ENCODE data around the gene MCM3. TPM values are rescaled to one million over a fixed set of nuclear protein-coding genes. Genes with fewer than 3 reads are reported as not detected.
A peak's percentile ranks its signal among the peaks of the same experiment; 100 is the strongest.

MCM3 gene
- total RNA-seq, 1 donor from 2014 or later = 118 TPM

- no peaks in the 10 kb centered on the region for H3K9me3 Mint-ChIP-seq (ENCODE audit: low read depth)
- H3K4me1 Mint-ChIP-seq (ENCODE audit: low read depth) = no peaks in the 10 kb centered on the region
- H3K27ac Mint-ChIP-seq = no peak overlapping the region
- TF ChIP-seq CTCF (IDR thresholded peaks at IDR 0.05; ENCODE audit: unreplicated experiment) = no peak
- no peak overlapping the region for H3K4me3 Mint-ChIP-seq (ENCODE audit: low read depth)
- peaks cover 22% of the 10 kb centered on the region for H3K36me3 Mint-ChIP-seq (ENCODE audit: insufficient read depth)
- no peak for DNase-seq (ENCODE audit: low spot score, unreplicated experiment)
- H3K27me3 Mint-ChIP-seq = no peaks in the 10 kb centered on the region
Observed at GRCh38 chr6:52261229-52261628, 23.3 kb downstream of the MCM3 start.

- H3K36me3 Mint-ChIP-seq (ENCODE audit: insufficient read depth) = peaks cover 19% of the 10 kb centered on the region
- no peak for DNase-seq (ENCODE audit: low spot score, unreplicated experiment)
- H3K4me1 Mint-ChIP-seq (ENCODE audit: low read depth) = no peaks in the 10 kb centered on the region
- H3K27ac Mint-ChIP-seq = peak overlapping the region; percentile 56
- no peaks in the 10 kb centered on the region for H3K9me3 Mint-ChIP-seq (ENCODE audit: low read depth)
- H3K4me3 Mint-ChIP-seq (ENCODE audit: low read depth) = no peak overlapping the region
- TF ChIP-seq CTCF (IDR thresholded peaks at IDR 0.05; ENCODE audit: unreplicated experiment) = no peak
- no peaks in the 10 kb centered on the region for H3K27me3 Mint-ChIP-seq
Observed at GRCh38 chr6:52260634-52261033, 23.9 kb downstream of the MCM3 start.

GRCh38 chr6:52255434-52255833 is 29.1 kb downstream of the MCM3 start:
- no peaks in the 10 kb centered on the region for H3K36me3 Mint-ChIP-seq (ENCODE audit: insufficient read depth)
- TF ChIP-seq CTCF (IDR thresholded peaks at IDR 0.05; ENCODE audit: unreplicated experiment) = no peak
- H3K27me3 Mint-ChIP-seq = peaks cover 10% of the 10 kb centered on the region
- no peak overlapping the region for H3K4me3 Mint-ChIP-seq (ENCODE audit: low read depth)
- H3K4me1 Mint-ChIP-seq (ENCODE audit: low read depth) = no peaks in the 10 kb centered on the region
- DNase-seq (ENCODE audit: low spot score, unreplicated experiment) = no peak
- no peaks in the 10 kb centered on the region for H3K9me3 Mint-ChIP-seq (ENCODE audit: low read depth)
- no peak overlapping the region for H3K27ac Mint-ChIP-seq

- Mint-ChIP-seq H3K36me3 (ENCODE audit: insufficient read depth) (no peaks in the 10 kb centered on the region), H3K4me3 (ENCODE audit: low read depth) (no peak overlapping the region), H3K9me3 (ENCODE audit: low read depth) (no peaks in the 10 kb centered on the region), H3K27me3 (peaks cover 10% of the 10 kb centered on the region), H3K4me1 (ENCODE audit: low read depth) (no peaks in the 10 kb centered on the region), H3K27ac (no peak overlapping the region)
- TF ChIP-seq CTCF (IDR thresholded peaks at IDR 0.05; ENCODE audit: unreplicated experiment) = no peak
- no peak for DNase-seq (ENCODE audit: low spot score, unreplicated experiment)
Observed at GRCh38 chr6:52254731-52255378, 29.7 kb downstream of the MCM3 start.

GRCh38 chr6:52253494-52253893 is 31.0 kb downstream of the MCM3 start:
- H3K9me3 Mint-ChIP-seq (ENCODE audit: low read depth) = no peaks in the 10 kb centered on the region
- H3K4me3 Mint-ChIP-seq (ENCODE audit: low read depth) = no peak overlapping the region
- peaks cover 10% of the 10 kb centered on the region for H3K27me3 Mint-ChIP-seq
- H3K36me3 Mint-ChIP-seq (ENCODE audit: insufficient read depth) = no peaks in the 10 kb centered on the region
- TF ChIP-seq CTCF (IDR thresholded peaks at IDR 0.05; ENCODE audit: unreplicated experiment) = no peak
- DNase-seq (ENCODE audit: low spot score, unreplicated experiment) = no peak
- H3K27ac Mint-ChIP-seq = no peak overlapping the region
- H3K4me1 Mint-ChIP-seq (ENCODE audit: low read depth) = no peaks in the 10 kb centered on the region

Measured in progenitor cell of endocrine pancreas (in vitro differentiated cells).